K562 (cell line): ENCODE measurements around the gene RNF186. TPM values are rescaled to one million over a fixed set of nuclear protein-coding genes. Genes with fewer than 3 reads are reported as not detected.

ENCODE experiments used
- ATAC-seq: fragments of 200-7000 bp; cut with Tn5 transposase; 3 replicates; pipeline ENCODE4 v1.9.1; 2020; ENCODE audit warnings: moderate library complexity
- BruUV-seq: library from RNA; stranded (reverse); fragments of 400-500 nt; replicated peaks from 2 replicates; lab custom pipeline; 2021; lab: Mats Ljungman, UMichigan
- CTCF ChIA-PET: fragments of 300-600 bp; formaldehyde crosslinking; extraction: SDS; loops from one replicate; lab custom pipeline; 2021; ENCODE audit warnings: low intra/inter-chr PET ratio; lab: Yijun Ruan, JAX
- POLR2A ChIA-PET: fragments of 300-600, 350-650 bp; sonication (Branson Sonifier 250); formaldehyde crosslinking; extraction: SDS; loops from one replicate; lab custom pipeline; 2021; ENCODE audit warnings: antibody characterized with exemption, inconsistent platforms; lab: Yijun Ruan, JAX
- DNase-seq, 4 experiments: peaks; one replicate each; pipeline versions ENCODE4 v3.0.0 to v3.0.0-alpha.2; 2011 to 2018; ENCODE audit warnings: low spot score in 3 of 4, mixed read lengths in 3 of 4; ENCODE audit errors: extremely low read depth in 1 of 4
- FAIRE-seq: peaks from 2 replicates; lab custom pipeline; 2011; peaks lifted over from hg19 to GRCh38; lab: Jason Lieb, UNC
- H2AFZ ChIP-seq: 2 replicates; pipeline ENCODE4 v1.6.0; 2011; ENCODE audit warnings: low read depth, low read length, control low read depth, inconsistent platforms
- H3K27ac ChIP-seq: fragments of 200-600 bp; 3 replicates; pipeline ENCODE4 v1.8.0; 2011; ENCODE audit warnings: low read depth, mild to moderate bottlenecking, control low read depth, inconsistent platforms, low read length, moderate library complexity, mixed read lengths; ENCODE audit errors: extremely low read depth
- H3K27me3 ChIP-seq, 2 experiments: fragments of 300-600 bp in 1 of 2; 2 replicates in 1 of 2; 3 replicates in 1 of 2; pipeline versions ENCODE4 v1.6.0 to v1.8.0; 2011; ENCODE audit warnings: inconsistent platforms in 2 of 2, low read length in 2 of 2, mild to moderate bottlenecking in 1 of 2, mixed read lengths in 1 of 2, moderate library complexity in 1 of 2; ENCODE audit not compliant: control insufficient read depth in 2 of 2, insufficient read depth in 2 of 2
- H3K36me3 ChIP-seq: fragments of 300-600 bp; 3 replicates; pipeline ENCODE4 v1.8.0; 2011; ENCODE audit warnings: mild to moderate bottlenecking, low read length, inconsistent platforms; ENCODE audit not compliant: control insufficient read depth, insufficient read depth
- H3K4me1 ChIP-seq, 2 experiments: fragments of 200-600 bp in 1 of 2; replicated peaks in 1 of 2; 2 replicates in 1 of 2; 3 replicates in 1 of 2; pipeline versions ENCODE4 v1.5.1 to v1.8.0; 2011; ENCODE audit warnings: inconsistent platforms in 2 of 2, low read length in 2 of 2, mild to moderate bottlenecking in 1 of 2, mixed read lengths in 1 of 2, moderate library complexity in 1 of 2; ENCODE audit not compliant: control insufficient read depth in 2 of 2, insufficient read depth in 2 of 2
- H3K4me2 ChIP-seq: 2 replicates; pipeline ENCODE4 v1.6.1; 2011; ENCODE audit warnings: low read length, control low read depth, inconsistent platforms, mixed read lengths; ENCODE audit not compliant: insufficient read depth
- H3K4me3 ChIP-seq: fragments of 200-600 bp; sonication (generic), shearing (Covaris generic); 2 replicates; pipeline ENCODE4 v1.5.1; 2016; ENCODE audit warnings: control low read depth, inconsistent platforms
- H3K79me2 ChIP-seq: fragments of 200-600 bp; 3 replicates; pipeline ENCODE4 v1.8.0; 2011; ENCODE audit warnings: low read length, inconsistent platforms; ENCODE audit not compliant: control insufficient read depth, insufficient read depth
- H3K9ac ChIP-seq, 2 experiments: 2 replicates each; pipeline versions ENCODE4 v1.6.0 to v1.6.1; 2011; ENCODE audit warnings: low read depth in 2 of 2, low read length in 2 of 2, control low read depth in 1 of 2, inconsistent platforms in 1 of 2, mild to moderate bottlenecking in 1 of 2, mixed read lengths in 1 of 2; ENCODE audit not compliant: insufficient read depth in 1 of 2
- H3K9me1 ChIP-seq: one replicate; pipeline ENCODE4 v1.6.0; 2011; ENCODE audit warnings: inconsistent platforms, mild to moderate bottlenecking, low read length, moderate library complexity; ENCODE audit not compliant: control insufficient read depth, insufficient read depth
- H3K9me3 ChIP-seq: replicated peaks from 2 replicates; pipeline ENCODE4 v1.5.1; 2011; ENCODE audit warnings: low read depth, low read length, inconsistent platforms; ENCODE audit not compliant: control insufficient read depth, insufficient read depth
- H4K20me1 ChIP-seq: replicated peaks from 2 replicates; pipeline ENCODE4 v1.6.1; 2011; ENCODE audit warnings: low read length, inconsistent platforms, mixed read lengths; ENCODE audit not compliant: control insufficient read depth, insufficient read depth
- BHLHE40 ChIP-seq: IDR thresholded peaks from 2 replicates; pipeline ENCODE4 v1.6.1; 2011; ENCODE audit warnings: low read length, improper control_type of control experiment
- E2F3 ChIP-seq: fragments of 250-450 bp; sonication (Bioruptor Pico); IDR thresholded peaks from 2 replicates; pipeline ENCODE4 v1.4.0; 2020; ENCODE audit warnings: mild to moderate bottlenecking
- EP400 ChIP-seq: fragments of 450-650 bp; IDR thresholded peaks from 2 replicates; pipeline ENCODE4 v1.6.1; 2017; ENCODE audit warnings: antibody characterized with exemption, mild to moderate bottlenecking, moderate library complexity
- ETV5 ChIP-seq: sonication (generic); formaldehyde crosslinking; IDR thresholded peaks from 2 replicates; pipeline ENCODE4 v1.4.0; 2020; ENCODE audit warnings: low read depth, mild to moderate bottlenecking, missing genetic modification reagents
- GATA2 ChIP-seq: sonication (generic); formaldehyde crosslinking; IDR thresholded peaks from 2 replicates; pipeline ENCODE4 v1.4.0; 2020; ENCODE audit warnings: mild to moderate bottlenecking, missing genetic modification reagents
- JUN ChIP-seq, 2 experiments: sonication (generic) in 1 of 2; formaldehyde crosslinking in 1 of 2; IDR thresholded peaks; 2 replicates each; pipeline versions ENCODE4 v1.6.1 to v1.8.0; 2012 to 2022; ENCODE audit warnings: borderline replicate concordance in 2 of 2, mild to moderate bottlenecking in 2 of 2, improper control_type of control experiment in 1 of 2, low read depth in 1 of 2, low read length in 1 of 2, missing genetic modification reagents in 1 of 2
- LARP7 ChIP-seq: fragments of 450-650 bp; IDR thresholded peaks from 2 replicates; pipeline ENCODE4 v1.6.1; 2016
- NCOA1 ChIP-seq: fragments of 450-650 bp; IDR thresholded peaks from 2 replicates; pipeline ENCODE4 v1.6.1; 2016; ENCODE audit warnings: low read depth
- NEUROD1 ChIP-seq: fragments of 150-350 bp; IDR thresholded peaks from 2 replicates; pipeline ENCODE4 v1.6.1; 2014; ENCODE audit warnings: borderline replicate concordance, low read length, low read depth; ENCODE audit not compliant: partially characterized antibody
- STAT5A ChIP-seq: IDR thresholded peaks from 2 replicates; pipeline ENCODE4 v1.6.1; 2012; ENCODE audit warnings: low read length, inconsistent platforms, borderline replicate concordance
- SUPT5H ChIP-seq: fragments of 450-650 bp; IDR thresholded peaks from 2 replicates; pipeline ENCODE4 v1.6.1; 2016
- YY1 ChIP-seq, 3 experiments: IDR thresholded peaks; 2 replicates each; pipeline ENCODE4 v1.6.1; 2011; ENCODE audit warnings: low read length in 2 of 3, mild to moderate bottlenecking in 2 of 3, moderate library complexity in 2 of 3, borderline replicate concordance in 1 of 3, control low read depth in 1 of 3, low read depth in 1 of 3; ENCODE audit not compliant: insufficient read depth in 3 of 3, insufficient replicate concordance in 2 of 3, control insufficient read depth in 1 of 3, insufficient read length in 1 of 3; ENCODE audit errors: extremely low read depth in 1 of 3
- ZNF134 ChIP-seq: fragments of 250-450 bp; sonication (Bioruptor Pico); conservative IDR thresholded peaks from 2 replicates; pipeline ENCODE4 v1.4.0; 2020
- ZNF263 ChIP-seq: sonication (generic); formaldehyde crosslinking; IDR thresholded peaks from 2 replicates; pipeline ENCODE4 v1.8.0; 2022; ENCODE audit warnings: mild to moderate bottlenecking, missing genetic modification reagents, borderline replicate concordance
- ZNF444 ChIP-seq: fragments of 250-450 bp; sonication (Bioruptor Pico); IDR thresholded peaks from 2 replicates; pipeline ENCODE4 v1.4.0; 2020; ENCODE audit warnings: mild to moderate bottlenecking, moderate library complexity
- WGBS: fragments of 100-300 bp; shearing (Covaris generic); methylation state at CpG from one replicate; pipeline ENCODE4 v1.1.6; 2016; ENCODE audit warnings: low coverage, mixed read lengths; ENCODE audit not compliant: insufficient coverage; ENCODE audit errors: missing lambda C conversion rate; 5-methylcytosine and 5-hydroxymethylcytosine counted together
- in situ Hi-C: fragments of 300-500 bp; cut with MboI; formaldehyde crosslinking; loops from 4 replicates; pipeline ENCODE4 v1.15.0; 2018; ENCODE audit warnings: inconsistent platforms, mixed read lengths
- intact Hi-C: fragments of 100-400 bp; cut with micrococcal nuclease; formaldehyde crosslinking; loops from 2 replicates; pipeline ENCODE4 v1.14.2; 2022
- polyA plus RNA-seq, 8 experiments: library from polyadenylated mRNA; depleted of rRNA in 4 of 8; stranded (reverse) in 5 of 8; unstranded in 3 of 8; fragments of >200 nt; fragmentation: Nextera tagmentation in 2 of 8; fragmentation: Illumina TruSeq in 1 of 8; extraction: Ambion mirVana in 2 of 8; extraction: Trizol in 1 of 8; gene quantifications; 2 replicates each; pipeline versions ENCODE4 v1.2.1 to v1.2.3, GENCODE V29; 2011 to 2014; ENCODE audit warnings: inconsistent platforms in 1 of 8, missing spikeins in 1 of 8
- total RNA-seq, 7 experiments: library from RNA; depleted of rRNA in 6 of 7; stranded (reverse); fragments of >200 nt in 6 of 7; fragmentation: Illumina TruSeq in 2 of 7; extraction: Trizol in 2 of 7; gene quantifications; 2 replicates each; pipeline versions ENCODE4 v1.2.1 to v1.2.3, GENCODE V29; 2011 to 2021; ENCODE audit warnings: low replicate concordance in 1 of 7
- TF ChIP-seq, protein P1 (sequence below): fragments of 450-650 bp; IDR thresholded peaks from 2 replicates; pipeline ENCODE4 v1.6.1; 2016; ENCODE audit warnings: borderline replicate concordance
- TF ChIP-seq, protein P2 (sequence below): fragments of 250-450 bp; sonication (Bioruptor Pico); IDR thresholded peaks from 2 replicates; pipeline ENCODE4 v1.5.0; 2021; ENCODE audit warnings: mild to moderate bottlenecking, moderate library complexity

The RNF186 gene
- total and polyA plus RNA-seq, 9 of the 15 experiments (the other 6 are each of a cell fraction or from before 2014, with no cell fraction given), result not detected

DNA sequence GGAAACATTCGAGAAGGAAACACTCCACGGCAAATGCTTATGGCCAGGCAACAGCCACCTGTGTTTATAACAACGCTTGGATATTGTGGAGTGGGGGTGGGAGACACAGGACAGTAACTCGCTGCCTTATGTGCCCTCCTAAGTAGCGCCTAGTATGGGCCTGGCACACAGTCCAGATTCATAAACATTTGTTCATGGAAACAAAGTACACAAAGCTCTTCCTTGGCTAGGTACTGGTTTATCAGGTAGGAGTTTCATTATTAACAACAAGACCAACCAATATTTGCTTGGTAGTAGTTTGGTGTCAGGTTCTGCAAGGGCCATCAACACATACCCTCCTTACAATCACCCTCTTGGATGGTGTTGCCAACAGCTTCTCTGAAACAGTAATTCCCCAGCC, 38.8 kb downstream of the RNF186 start (continued):
- TF ChIP-seq, protein P1, sequence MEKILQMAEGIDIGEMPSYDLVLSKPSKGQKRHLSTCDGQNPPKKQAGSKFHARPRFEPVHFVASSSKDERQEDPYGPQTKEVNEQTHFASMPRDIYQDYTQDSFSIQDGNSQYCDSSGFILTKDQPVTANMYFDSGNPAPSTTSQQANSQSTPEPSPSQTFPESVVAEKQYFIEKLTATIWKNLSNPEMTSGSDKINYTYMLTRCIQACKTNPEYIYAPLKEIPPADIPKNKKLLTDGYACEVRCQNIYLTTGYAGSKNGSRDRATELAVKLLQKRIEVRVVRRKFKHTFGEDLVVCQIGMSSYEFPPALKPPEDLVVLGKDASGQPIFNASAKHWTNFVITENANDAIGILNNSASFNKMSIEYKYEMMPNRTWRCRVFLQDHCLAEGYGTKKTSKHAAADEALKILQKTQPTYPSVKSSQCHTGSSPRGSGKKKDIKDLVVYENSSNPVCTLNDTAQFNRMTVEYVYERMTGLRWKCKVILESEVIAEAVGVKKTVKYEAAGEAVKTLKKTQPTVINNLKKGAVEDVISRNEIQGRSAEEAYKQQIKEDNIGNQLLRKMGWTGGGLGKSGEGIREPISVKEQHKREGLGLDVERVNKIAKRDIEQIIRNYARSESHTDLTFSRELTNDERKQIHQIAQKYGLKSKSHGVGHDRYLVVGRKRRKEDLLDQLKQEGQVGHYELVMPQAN, result no peak
- no peak for TF ChIP-seq JUN (IDR thresholded peaks at IDR 0.05; ENCODE audit: borderline replicate concordance, low read depth, low read length)
- TF ChIP-seq JUN (CRISPR knock-in tag; IDR thresholded peaks at IDR 0.05; ENCODE audit: borderline replicate concordance), result no peak
- TF ChIP-seq NEUROD1, result no peak
- no peak for TF ChIP-seq GATA2
- no peak for TF ChIP-seq LARP7
- no peak for TF ChIP-seq ZNF134 (CRISPR knock-in tag)
- TF ChIP-seq STAT5A, result no peak
- no peak for TF ChIP-seq EP400
- no peak for TF ChIP-seq BHLHE40
- TF ChIP-seq, all 486 proteins: peak for 0

DNA sequence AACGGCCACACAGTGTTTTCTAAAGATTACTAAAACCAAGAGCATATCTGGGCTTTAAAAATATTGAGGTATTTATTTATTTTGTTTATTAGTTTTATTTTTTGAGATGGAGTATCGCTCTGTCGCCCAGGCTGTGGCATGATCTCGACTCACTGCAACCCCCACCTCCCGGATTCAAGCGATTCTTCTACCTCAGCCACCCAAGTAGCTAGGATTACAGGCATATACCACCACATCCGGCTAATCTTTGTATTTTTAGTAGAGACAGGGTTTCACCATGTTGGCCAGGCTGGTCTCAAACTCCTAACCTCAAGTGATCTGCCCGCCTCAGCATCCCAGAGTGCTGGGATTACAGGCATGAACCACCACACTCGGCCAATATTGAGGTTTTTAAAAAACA, 39.3 kb downstream of the RNF186 start:
- no peaks in the 10 kb centered on the region for H3K4me1 ChIP-seq
- H3K9me3 ChIP-seq, result no peaks in the 10 kb centered on the region
- H3K4me3 ChIP-seq, result no peak overlapping the region
- in situ Hi-C loops (no loop called here), intact Hi-C loops (no loop called here)
- peaks cover 18 to 51% of the 10 kb centered on the region in 2 experiments; a peak in 4 of 5 replicates for H3K27me3 ChIP-seq
- no peak for ATAC-seq
- H3K9me1 ChIP-seq, result no peaks in the 10 kb centered on the region
- WGBS, result 15% methylated on average over 9 of the region's 9 CpGs
- H3K9ac ChIP-seq, result no peak overlapping the region
- BruUV-seq, result no TSS peak
- FAIRE-seq, result no peak
- H3K27ac ChIP-seq, result no peak overlapping the region
- no peak overlapping the region for H3K4me2 ChIP-seq
- no peak for DNase-seq
- peaks cover 2% of the 10 kb centered on the region; the same call in 1 of the 2 replicates for H4K20me1 ChIP-seq
- ChIA-PET CTCF (no interaction called here), POLR2A (no interaction called here)
- no peaks in the 10 kb centered on the region for H3K36me3 ChIP-seq
- H3K79me2 ChIP-seq, result no peaks in the 10 kb centered on the region
- no peak overlapping the region for H2AFZ ChIP-seq
- TF ChIP-seq SUPT5H (no peak), ZNF263 (CRISPR knock-in tag) (no peak), ZNF444 (CRISPR knock-in tag) (no peak), YY1 (IDR thresholded peaks at IDR 0.05; ENCODE audit: borderline replicate concordance in 1 of 3, control insufficient read depth in 1 of 3, extremely low read depth in 1 of 3, insufficient read depth in 3 of 3, insufficient read length in 1 of 3, insufficient replicate concordance in 2 of 3, low read depth in 1 of 3, low read length in 2 of 3) (no peak), ETV5 (CRISPR knock-in tag) (no peak), E2F3 (no peak), NCOA1 (no peak)
- TF ChIP-seq, protein P2, sequence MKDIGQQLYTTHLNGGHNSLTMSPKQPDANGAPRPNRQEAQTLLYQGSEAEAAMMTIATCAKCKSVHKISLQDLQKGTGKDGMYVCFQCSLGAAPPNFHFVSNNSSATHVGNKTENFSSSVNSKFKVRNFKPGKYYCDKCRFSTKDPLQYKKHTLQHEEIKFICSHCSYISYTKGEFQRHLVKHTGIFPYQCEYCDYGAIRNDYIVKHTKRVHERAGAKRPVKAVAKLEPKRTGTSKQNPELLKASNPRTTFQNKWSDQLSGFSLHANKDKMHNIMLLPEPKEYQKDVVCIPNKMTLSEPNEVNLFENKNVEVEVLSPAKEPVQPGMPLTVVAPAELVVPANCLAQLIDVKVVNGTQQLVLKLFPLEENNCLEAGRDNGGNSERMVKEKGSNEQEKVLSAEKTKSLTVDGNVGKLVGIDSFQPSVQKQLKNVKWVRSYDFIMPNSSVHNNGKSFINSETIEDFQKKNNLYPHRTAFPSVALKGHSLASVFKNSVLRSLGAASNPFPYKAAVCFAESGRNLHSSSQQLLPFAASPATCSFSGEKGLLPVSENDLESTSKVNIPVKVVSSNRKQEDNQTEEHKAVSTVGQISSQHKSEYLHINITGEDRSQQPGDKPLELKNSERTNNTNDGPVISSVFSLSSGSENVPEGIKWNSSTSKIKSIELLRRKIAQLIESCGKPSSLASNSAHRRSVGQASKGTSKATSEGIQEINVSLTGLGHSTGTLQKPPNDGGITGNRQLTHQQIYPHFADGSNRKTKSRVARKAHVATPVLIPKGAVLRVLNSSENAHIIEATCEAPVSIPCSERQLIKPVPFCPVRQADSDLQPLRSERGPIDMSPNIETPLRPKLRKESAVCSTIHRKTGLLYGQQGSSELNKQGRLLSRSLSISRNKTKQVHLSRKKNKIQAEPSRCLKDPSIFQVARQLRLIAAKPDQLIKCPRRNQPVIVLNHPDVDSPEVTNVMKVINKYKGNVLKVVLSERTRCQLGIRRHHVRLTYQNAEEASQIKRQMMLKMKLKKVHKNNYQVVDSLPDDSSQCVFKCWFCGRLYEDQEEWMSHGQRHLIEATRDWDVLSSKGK, result no peak
